Endodermal cell (in vitro differentiated cells): ENCODE results near the gene PPP2R2B. TPM values are rescaled to one million over a fixed set of nuclear protein-coding genes. Genes with fewer than 3 reads are reported as not detected.

ENCODE experiments used
- DNase-seq: peaks from one replicate; pipeline ENCODE4 v3.0.0-alpha.2; 2017
- H3K27ac ChIP-seq: 2 replicates; pipeline ENCODE4 v1.5.1; 2013; ENCODE audit warnings: mild to moderate bottlenecking, low read depth, low read length, moderate library complexity
- H3K27me3 ChIP-seq: 2 replicates; pipeline ENCODE4 v1.6.1; 2013; ENCODE audit warnings: mild to moderate bottlenecking, low read length, moderate library complexity; ENCODE audit not compliant: insufficient read depth, control insufficient read depth, poor library complexity, severe bottlenecking
- H3K36me3 ChIP-seq: 2 replicates; pipeline ENCODE4 v1.7.0; 2013; ENCODE audit warnings: mild to moderate bottlenecking, low read length, moderate library complexity; ENCODE audit not compliant: control insufficient read depth, insufficient read depth
- H3K4me1 ChIP-seq: one replicate; pipeline ENCODE4 v1.7.0; 2013; ENCODE audit warnings: low read length; ENCODE audit not compliant: control insufficient read depth, insufficient read depth
- H3K4me3 ChIP-seq: 2 replicates; pipeline ENCODE4 v1.5.1; 2013; ENCODE audit warnings: mild to moderate bottlenecking, low read length, moderate library complexity
- H3K9ac ChIP-seq: 2 replicates; pipeline ENCODE4 v1.6.1; 2013; ENCODE audit warnings: mild to moderate bottlenecking, low read length, moderate library complexity; ENCODE audit not compliant: poor library complexity, severe bottlenecking; ENCODE audit errors: extremely low read depth
- H3K9me3 ChIP-seq: 2 replicates; pipeline ENCODE4 v1.6.1; 2013; ENCODE audit warnings: mild to moderate bottlenecking, low read length, moderate library complexity; ENCODE audit not compliant: control insufficient read depth
- H3K27ac Mint-ChIP-seq: 2 replicates; pipeline ENCODE4 v1.8.0; 2020; ENCODE audit warnings: mixed read lengths
- H3K27me3 Mint-ChIP-seq: 2 replicates; pipeline ENCODE4 v1.8.0; 2021; ENCODE audit warnings: mild to moderate bottlenecking, mixed read lengths; ENCODE audit not compliant: insufficient read depth
- H3K36me3 Mint-ChIP-seq: 2 replicates; pipeline ENCODE4 v1.8.0; 2020; ENCODE audit warnings: low read depth, mixed read lengths
- H3K4me1 Mint-ChIP-seq: 2 replicates; pipeline ENCODE4 v1.8.0; 2020; ENCODE audit warnings: mixed read lengths
- H3K4me3 Mint-ChIP-seq: 2 replicates; pipeline ENCODE4 v1.8.0; 2020; ENCODE audit warnings: mild to moderate bottlenecking, moderate library complexity, mixed read lengths
- H3K9me3 Mint-ChIP-seq: 2 replicates; pipeline ENCODE4 v1.8.0; 2020; ENCODE audit warnings: mild to moderate bottlenecking, mixed read lengths
- CTCF ChIP-seq: fragments of 200-600 bp; sonication (generic); conservative IDR thresholded peaks from 2 replicates; pipeline ENCODE4 v1.5.0; 2021; ENCODE audit warnings: antibody characterized with exemption, mild to moderate bottlenecking
- WGBS, 2 experiments: methylation state at CpG; one replicate each; pipeline versions ENCODE4 v1.1.5 to v1.1.7; 2013; ENCODE audit warnings: missing lambda C conversion rate in 2 of 2, mixed read lengths in 1 of 2; ENCODE audit not compliant: insufficient coverage in 1 of 2, insufficient read length in 1 of 2; 5-methylcytosine and 5-hydroxymethylcytosine counted together
- total RNA-seq, 2 donors: library from RNA; stranded (reverse); fragmentation: NEBNext Ultra II Directional in 1 of 2; extraction: Animal tissue kit (Norgen Biotek cat#: 25700) in 1 of 2; gene quantifications; 2 replicates in 1 of 2; 3 replicates in 1 of 2; pipeline ENCODE4 v1.2.1, GENCODE V29; 2021

The PPP2R2B gene
- total RNA-seq, 2 donors from 2014 or later, result 3.3 to 8.0 TPM

DNA sequence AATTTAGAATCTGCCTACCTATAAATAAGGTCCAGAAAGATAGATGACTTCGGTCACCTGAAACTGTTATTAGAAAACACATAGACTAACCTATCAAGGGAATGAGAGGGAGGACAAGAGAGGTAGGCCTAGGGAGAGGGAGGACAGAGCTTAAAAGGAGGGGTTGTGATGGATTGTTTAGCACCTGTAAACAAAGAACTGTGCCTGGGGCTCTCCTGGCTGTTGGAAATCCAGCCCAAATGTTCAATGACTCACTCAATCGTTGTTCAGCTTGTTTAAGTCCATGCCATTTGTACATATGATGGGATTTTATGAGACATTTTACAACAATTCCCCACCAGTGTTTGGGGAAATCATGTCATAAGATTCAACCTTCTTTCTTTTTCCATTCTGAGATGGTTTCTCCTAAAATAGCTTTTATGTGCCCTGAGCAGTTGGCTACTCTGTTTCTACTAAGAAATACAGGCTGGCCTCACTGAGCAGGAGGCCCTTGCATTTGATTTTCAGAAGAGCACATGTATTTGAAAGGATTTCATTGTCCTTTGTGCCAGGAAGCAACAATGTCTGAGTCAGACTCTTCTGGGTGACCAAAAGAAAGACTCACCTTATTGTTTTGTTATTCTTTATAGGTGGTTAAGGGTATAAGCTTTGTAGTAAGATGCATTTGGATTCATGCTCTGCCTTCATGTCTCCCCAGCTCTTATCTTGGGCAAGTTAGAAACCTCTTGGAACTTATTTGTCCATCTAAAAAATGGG is 314.4 kb downstream of the PPP2R2B start:
- H3K4me3 ChIP-seq, result no peak overlapping the region
- peaks cover 6% of the 10 kb centered on the region for H3K9me3 ChIP-seq
- DNase-seq, result no peak
- TF ChIP-seq CTCF, result no peak
- H3K27me3 Mint-ChIP-seq, result no peaks in the 10 kb centered on the region
- H3K4me1 ChIP-seq, result no peaks in the 10 kb centered on the region
- no peak overlapping the region for H3K9ac ChIP-seq
- H3K27ac Mint-ChIP-seq, result no peak overlapping the region
- no peak overlapping the region for H3K27ac ChIP-seq
- WGBS, 2 experiments, result 86 to 91% methylated on average over 1 to 2 of the region's 2 CpGs
- H3K4me3 Mint-ChIP-seq, result no peak overlapping the region
- no peaks in the 10 kb centered on the region for H3K36me3 ChIP-seq
- peaks cover 3% of the 10 kb centered on the region for H3K9me3 Mint-ChIP-seq
- H3K36me3 Mint-ChIP-seq, result no peaks in the 10 kb centered on the region
- H3K27me3 ChIP-seq, result no peaks in the 10 kb centered on the region
- H3K4me1 Mint-ChIP-seq, result peaks cover 8% of the 10 kb centered on the region

DNA sequence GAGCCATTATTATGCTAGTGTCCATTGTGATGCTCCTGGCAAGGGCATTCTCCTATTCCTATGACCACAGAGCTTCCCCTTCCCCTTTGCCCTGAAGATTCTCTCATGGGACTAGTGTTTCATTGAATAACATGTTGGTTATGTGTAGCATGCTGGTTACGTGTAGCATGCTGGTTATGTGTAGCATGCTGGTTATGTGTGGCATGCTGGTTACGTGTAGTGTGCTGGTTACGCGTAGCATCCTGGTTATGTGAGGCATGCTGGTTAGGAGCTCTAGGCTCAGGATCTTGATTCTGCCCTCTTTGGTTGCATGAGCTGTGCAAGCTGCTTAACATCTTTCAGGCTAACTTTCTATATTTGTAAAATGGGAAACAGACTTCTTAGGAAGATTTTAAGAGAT is 316.1 kb downstream of the PPP2R2B start:
- no peak overlapping the region for H3K27ac Mint-ChIP-seq
- no peaks in the 10 kb centered on the region for H3K27me3 Mint-ChIP-seq

GRCh38 chr5:146561711-146562110 is 316.8 kb downstream of the PPP2R2B start:
- Histone ChIP-seq H3K27ac (no peak overlapping the region), H3K36me3 (no peaks in the 10 kb centered on the region), H3K4me1 (no peaks in the 10 kb centered on the region), H3K9me3 (no peaks in the 10 kb centered on the region), H3K9ac (no peak overlapping the region), H3K27me3 (no peaks in the 10 kb centered on the region), H3K4me3 (no peak overlapping the region)
- TF ChIP-seq CTCF, result no peak
- no peak for DNase-seq
- 96% methylated on average over 5 of the region's 5 CpGs for WGBS, 2 experiments
- Mint-ChIP-seq H3K4me3 (no peak overlapping the region), H3K36me3 (no peaks in the 10 kb centered on the region), H3K4me1 (peaks cover 8% of the 10 kb centered on the region), H3K27me3 (no peaks in the 10 kb centered on the region), H3K27ac (no peak overlapping the region), H3K9me3 (peaks cover 15% of the 10 kb centered on the region)

More for the DNA sequence above, 316.1 kb downstream of the PPP2R2B start:
- 93 to 100% methylated on average over 3 to 4 of the region's 4 CpGs for WGBS, 2 experiments
- no peaks in the 10 kb centered on the region for H3K9me3 ChIP-seq
- TF ChIP-seq CTCF, result no peak
- no peaks in the 10 kb centered on the region for H3K27me3 ChIP-seq
- DNase-seq, result no peak
- Mint-ChIP-seq H3K36me3 (no peaks in the 10 kb centered on the region), H3K4me1 (peaks cover 8% of the 10 kb centered on the region), H3K4me3 (no peak overlapping the region), H3K9me3 (peaks cover 9% of the 10 kb centered on the region)
- H3K9ac ChIP-seq, result no peak overlapping the region
- no peak overlapping the region for H3K27ac ChIP-seq
- no peaks in the 10 kb centered on the region for H3K4me1 ChIP-seq
- H3K4me3 ChIP-seq, result no peak overlapping the region
- no peaks in the 10 kb centered on the region for H3K36me3 ChIP-seq
